GM23338 (cell line): ENCODE results near the gene CDYL. TPM values are rescaled to one million over a fixed set of nuclear protein-coding genes. Genes with fewer than 3 reads are reported as not detected.

Source experiments
- ATAC-seq: fragments of 200-7000 bp; cut with Tn5 transposase; 3 replicates; pipeline ENCODE4 v1.9.1; 2020
- DNase-seq: peaks from one replicate; pipeline ENCODE4 v3.0.0-alpha.2; 2015; ENCODE audit warnings: low spot score
- H2AFZ ChIP-seq: fragments of 200-600 bp; sonication (generic); 2 replicates; pipeline ENCODE4 v1.8.0; 2016; ENCODE audit warnings: antibody characterized with exemption, mild to moderate bottlenecking, moderate library complexity
- H3F3A ChIP-seq: fragments of 200-600 bp; sonication (generic); replicated peaks from 2 replicates; pipeline ENCODE4 v1.8.0; 2017; ENCODE audit warnings: antibody characterized with exemption, mixed run types, low read depth
- H3K27ac ChIP-seq: fragments of 200-600 bp; sonication (generic); 2 replicates; pipeline ENCODE4 v1.6.1; 2016; ENCODE audit warnings: low read depth
- H3K27me3 ChIP-seq: fragments of 200-600 bp; sonication (generic); 2 replicates; pipeline ENCODE4 v1.8.0; 2016; ENCODE audit warnings: mild to moderate bottlenecking, mixed run types, moderate library complexity; ENCODE audit not compliant: insufficient read depth
- H3K36me3 ChIP-seq: fragments of 200-600 bp; sonication (generic); 2 replicates; pipeline ENCODE4 v1.8.0; 2016; ENCODE audit warnings: mild to moderate bottlenecking; ENCODE audit not compliant: insufficient read depth
- H3K4me1 ChIP-seq: fragments of 200-600 bp; sonication (generic); 2 replicates; pipeline ENCODE4 v1.8.0; 2016; ENCODE audit warnings: mild to moderate bottlenecking, moderate library complexity; ENCODE audit not compliant: insufficient read depth
- H3K4me2 ChIP-seq: fragments of 200-600 bp; sonication (generic); 2 replicates; pipeline ENCODE4 v1.7.1; 2017; ENCODE audit warnings: mixed run types
- H3K4me3 ChIP-seq: fragments of 200-600 bp; sonication (generic); 2 replicates; pipeline ENCODE4 v1.6.1; 2016; ENCODE audit warnings: mixed run types
- H3K79me2 ChIP-seq: fragments of 200-600 bp; sonication (generic); replicated peaks from 2 replicates; pipeline ENCODE4 v1.8.0; 2017; ENCODE audit warnings: mild to moderate bottlenecking; ENCODE audit not compliant: insufficient read depth
- H3K9me2 ChIP-seq: fragments of 200-600 bp; sonication (generic); 2 replicates; pipeline ENCODE4 v1.8.0; 2017; ENCODE audit not compliant: insufficient read depth
- H4K20me1 ChIP-seq: fragments of 200-600 bp; sonication (generic); replicated peaks from 2 replicates; pipeline ENCODE4 v1.8.0; 2017; ENCODE audit warnings: mild to moderate bottlenecking; ENCODE audit not compliant: insufficient read depth
- H3K27ac Mint-ChIP-seq: 2 replicates; pipeline ENCODE4 v1.8.0; 2020; ENCODE audit warnings: inconsistent platforms, mild to moderate bottlenecking, moderate library complexity, mixed read lengths
- H3K27me3 Mint-ChIP-seq: 3 replicates; pipeline ENCODE4 v1.8.0; 2022; ENCODE audit warnings: low read depth, mild to moderate bottlenecking, moderate library complexity, mixed read lengths, inconsistent platforms; ENCODE audit not compliant: insufficient read depth, poor library complexity
- H3K36me3 Mint-ChIP-seq: 3 replicates; pipeline ENCODE4 v1.8.0; 2021; ENCODE audit warnings: low read depth, mild to moderate bottlenecking, inconsistent platforms, moderate library complexity, mixed read lengths
- H3K4me1 Mint-ChIP-seq: 3 replicates; pipeline ENCODE4 v1.8.0; 2020; ENCODE audit warnings: mild to moderate bottlenecking, inconsistent platforms, mixed read lengths
- H3K4me3 Mint-ChIP-seq: 3 replicates; pipeline ENCODE4 v1.8.0; 2021; ENCODE audit warnings: moderate library complexity, mild to moderate bottlenecking, inconsistent platforms, mixed read lengths
- H3K9me3 Mint-ChIP-seq: 3 replicates; pipeline ENCODE4 v1.8.0; 2020; ENCODE audit warnings: moderate library complexity, mild to moderate bottlenecking, inconsistent platforms, mixed read lengths
- CREB1 ChIP-seq: fragments of 250-450 bp; sonication (Bioruptor Pico); IDR thresholded peaks from 2 replicates; pipeline ENCODE4 v1.5.0; 2020; ENCODE audit warnings: low read depth, mild to moderate bottlenecking, moderate library complexity
- EZH2 ChIP-seq: fragments of 200-600 bp; sonication (generic); IDR thresholded peaks from one replicate; pipeline ENCODE4 v1.8.0; 2017; ENCODE audit warnings: antibody characterized with exemption, mild to moderate bottlenecking, low read depth; ENCODE audit not compliant: unreplicated experiment
- EZH2phosphoT487 ChIP-seq: fragments of 200-600 bp; sonication (generic); IDR thresholded peaks from one replicate; pipeline ENCODE4 v1.8.1; 2018; ENCODE audit warnings: antibody characterized with exemption; ENCODE audit not compliant: unreplicated experiment
- NANOG ChIP-seq: IDR thresholded peaks from 2 replicates; pipeline ENCODE4 v1.6.1; 2016; ENCODE audit warnings: antibody characterized with exemption, borderline replicate concordance
- POLR2AphosphoS5 ChIP-seq: IDR thresholded peaks from 2 replicates; pipeline ENCODE4 v1.6.1; 2016; ENCODE audit warnings: antibody characterized with exemption, low read depth
- ZNF114 ChIP-seq: fragments of 250-450 bp; sonication (Bioruptor Pico); IDR thresholded peaks from 2 replicates; pipeline ENCODE4 v1.5.0; 2020; ENCODE audit warnings: mild to moderate bottlenecking, moderate library complexity
- ZNF331 ChIP-seq: fragments of 250-450 bp; sonication (Bioruptor Pico); IDR thresholded peaks from 2 replicates; pipeline ENCODE4 v1.5.0; 2020; ENCODE audit warnings: low read depth, mild to moderate bottlenecking, moderate library complexity
- polyA plus RNA-seq: library from polyadenylated mRNA; unstranded; fragments of >200 nt; fragmentation: Nextera tagmentation; extraction: Ambion mirVana; gene quantifications from 2 replicates; pipeline ENCODE4 v1.2.1, GENCODE V29; 2016
- total RNA-seq: library from RNA; depleted of rRNA; stranded (reverse); fragments of >200 nt; shearing (Covaris generic); gene quantifications from 2 replicates; pipeline ENCODE4 v1.2.3, GENCODE V29; 2014
- TF ChIP-seq, protein P1 (sequence below), 2 experiments: fragments of 200-600 bp in 1 of 2; sonication (generic) in 1 of 2; conservative IDR thresholded peaks; 2 replicates each; pipeline versions ENCODE4 v1.5.1 to v1.6.1; 2016 to 2017; ENCODE audit warnings: antibody characterized with exemption in 2 of 2, low read depth in 2 of 2, mild to moderate bottlenecking in 2 of 2, moderate library complexity in 1 of 2
- TF ChIP-seq, protein P2 (sequence below): fragments of 250-450 bp; sonication (Bioruptor Pico); IDR thresholded peaks from 2 replicates; pipeline ENCODE4 v1.5.0; 2020; ENCODE audit warnings: mild to moderate bottlenecking, moderate library complexity
- TF ChIP-seq, protein P3 (sequence below): IDR thresholded peaks from 2 replicates; pipeline ENCODE4 v1.6.1; 2016; ENCODE audit warnings: antibody characterized with exemption
- TF ChIP-seq, protein P4 (sequence below): IDR thresholded peaks from one replicate; pipeline ENCODE4 v1.6.1; 2018; ENCODE audit warnings: antibody characterized with exemption; ENCODE audit not compliant: unreplicated experiment

Gene CDYL
- total and polyA plus RNA-seq, 2 experiments from 2014 or later = 67.2 to 128 TPM

DNA sequence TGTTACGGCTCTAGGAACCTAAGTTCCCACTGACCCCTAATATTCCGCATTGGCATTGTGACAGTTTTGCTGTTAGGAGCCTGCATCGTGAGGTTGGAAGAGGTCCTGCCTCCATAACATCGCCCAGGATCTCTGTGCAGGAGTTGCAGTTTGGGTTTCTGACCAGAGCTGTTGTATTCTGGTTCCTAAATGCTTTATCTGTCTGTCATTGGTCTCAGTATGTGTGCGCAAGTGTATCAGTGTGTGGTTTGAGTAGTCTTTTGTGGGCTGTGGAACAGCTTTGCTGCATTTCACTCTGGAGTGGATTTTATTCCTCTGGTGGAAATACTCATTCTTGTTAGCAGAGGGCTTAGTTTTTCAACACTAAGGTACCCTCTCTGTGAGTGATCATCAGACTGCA lies 95.6 kb downstream of the CDYL start:
- Mint-ChIP-seq H3K27me3 (no peaks in the 10 kb centered on the region), H3K27ac (peak overlapping the region; percentile 50; the same call in 1 of the 2 replicates)
- ATAC-seq = peak; percentile 36

More for the DNA sequence above, 95.6 kb downstream of the CDYL start:
- Histone ChIP-seq H3K36me3 (no peaks in the 10 kb centered on the region), H3K4me1 (peaks cover 22% of the 10 kb centered on the region), H3K4me3 (no peak overlapping the region), H3F3A (no peaks in the 10 kb centered on the region), H3K79me2 (peaks cover 100% of the 10 kb centered on the region), H3K27me3 (no peaks in the 10 kb centered on the region), H4K20me1 (peaks cover 86% of the 10 kb centered on the region), H3K9me2 (no peaks in the 10 kb centered on the region), H3K27ac (no peak overlapping the region), H2AFZ (no peak overlapping the region), H3K4me2 (no peak overlapping the region)
- peaks cover 8% of the 10 kb centered on the region; the same call in 2 of the 3 replicates for H3K36me3 Mint-ChIP-seq
- no peak overlapping the region for H3K4me3 Mint-ChIP-seq
- H3K9me3 Mint-ChIP-seq = no peaks in the 10 kb centered on the region; the same call in 2 of the 3 replicates
- peaks cover 54% of the 10 kb centered on the region for H3K4me1 Mint-ChIP-seq
- DNase-seq = no peak
- TF ChIP-seq, protein P1, sequence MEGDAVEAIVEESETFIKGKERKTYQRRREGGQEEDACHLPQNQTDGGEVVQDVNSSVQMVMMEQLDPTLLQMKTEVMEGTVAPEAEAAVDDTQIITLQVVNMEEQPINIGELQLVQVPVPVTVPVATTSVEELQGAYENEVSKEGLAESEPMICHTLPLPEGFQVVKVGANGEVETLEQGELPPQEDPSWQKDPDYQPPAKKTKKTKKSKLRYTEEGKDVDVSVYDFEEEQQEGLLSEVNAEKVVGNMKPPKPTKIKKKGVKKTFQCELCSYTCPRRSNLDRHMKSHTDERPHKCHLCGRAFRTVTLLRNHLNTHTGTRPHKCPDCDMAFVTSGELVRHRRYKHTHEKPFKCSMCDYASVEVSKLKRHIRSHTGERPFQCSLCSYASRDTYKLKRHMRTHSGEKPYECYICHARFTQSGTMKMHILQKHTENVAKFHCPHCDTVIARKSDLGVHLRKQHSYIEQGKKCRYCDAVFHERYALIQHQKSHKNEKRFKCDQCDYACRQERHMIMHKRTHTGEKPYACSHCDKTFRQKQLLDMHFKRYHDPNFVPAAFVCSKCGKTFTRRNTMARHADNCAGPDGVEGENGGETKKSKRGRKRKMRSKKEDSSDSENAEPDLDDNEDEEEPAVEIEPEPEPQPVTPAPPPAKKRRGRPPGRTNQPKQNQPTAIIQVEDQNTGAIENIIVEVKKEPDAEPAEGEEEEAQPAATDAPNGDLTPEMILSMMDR (conservative IDR thresholded peaks at IDR 0.05; ENCODE audit: low read depth in 2 of 2) = no peak
- no peak for TF ChIP-seq ZNF114 (CRISPR knock-in tag)
- TF ChIP-seq, protein P2, sequence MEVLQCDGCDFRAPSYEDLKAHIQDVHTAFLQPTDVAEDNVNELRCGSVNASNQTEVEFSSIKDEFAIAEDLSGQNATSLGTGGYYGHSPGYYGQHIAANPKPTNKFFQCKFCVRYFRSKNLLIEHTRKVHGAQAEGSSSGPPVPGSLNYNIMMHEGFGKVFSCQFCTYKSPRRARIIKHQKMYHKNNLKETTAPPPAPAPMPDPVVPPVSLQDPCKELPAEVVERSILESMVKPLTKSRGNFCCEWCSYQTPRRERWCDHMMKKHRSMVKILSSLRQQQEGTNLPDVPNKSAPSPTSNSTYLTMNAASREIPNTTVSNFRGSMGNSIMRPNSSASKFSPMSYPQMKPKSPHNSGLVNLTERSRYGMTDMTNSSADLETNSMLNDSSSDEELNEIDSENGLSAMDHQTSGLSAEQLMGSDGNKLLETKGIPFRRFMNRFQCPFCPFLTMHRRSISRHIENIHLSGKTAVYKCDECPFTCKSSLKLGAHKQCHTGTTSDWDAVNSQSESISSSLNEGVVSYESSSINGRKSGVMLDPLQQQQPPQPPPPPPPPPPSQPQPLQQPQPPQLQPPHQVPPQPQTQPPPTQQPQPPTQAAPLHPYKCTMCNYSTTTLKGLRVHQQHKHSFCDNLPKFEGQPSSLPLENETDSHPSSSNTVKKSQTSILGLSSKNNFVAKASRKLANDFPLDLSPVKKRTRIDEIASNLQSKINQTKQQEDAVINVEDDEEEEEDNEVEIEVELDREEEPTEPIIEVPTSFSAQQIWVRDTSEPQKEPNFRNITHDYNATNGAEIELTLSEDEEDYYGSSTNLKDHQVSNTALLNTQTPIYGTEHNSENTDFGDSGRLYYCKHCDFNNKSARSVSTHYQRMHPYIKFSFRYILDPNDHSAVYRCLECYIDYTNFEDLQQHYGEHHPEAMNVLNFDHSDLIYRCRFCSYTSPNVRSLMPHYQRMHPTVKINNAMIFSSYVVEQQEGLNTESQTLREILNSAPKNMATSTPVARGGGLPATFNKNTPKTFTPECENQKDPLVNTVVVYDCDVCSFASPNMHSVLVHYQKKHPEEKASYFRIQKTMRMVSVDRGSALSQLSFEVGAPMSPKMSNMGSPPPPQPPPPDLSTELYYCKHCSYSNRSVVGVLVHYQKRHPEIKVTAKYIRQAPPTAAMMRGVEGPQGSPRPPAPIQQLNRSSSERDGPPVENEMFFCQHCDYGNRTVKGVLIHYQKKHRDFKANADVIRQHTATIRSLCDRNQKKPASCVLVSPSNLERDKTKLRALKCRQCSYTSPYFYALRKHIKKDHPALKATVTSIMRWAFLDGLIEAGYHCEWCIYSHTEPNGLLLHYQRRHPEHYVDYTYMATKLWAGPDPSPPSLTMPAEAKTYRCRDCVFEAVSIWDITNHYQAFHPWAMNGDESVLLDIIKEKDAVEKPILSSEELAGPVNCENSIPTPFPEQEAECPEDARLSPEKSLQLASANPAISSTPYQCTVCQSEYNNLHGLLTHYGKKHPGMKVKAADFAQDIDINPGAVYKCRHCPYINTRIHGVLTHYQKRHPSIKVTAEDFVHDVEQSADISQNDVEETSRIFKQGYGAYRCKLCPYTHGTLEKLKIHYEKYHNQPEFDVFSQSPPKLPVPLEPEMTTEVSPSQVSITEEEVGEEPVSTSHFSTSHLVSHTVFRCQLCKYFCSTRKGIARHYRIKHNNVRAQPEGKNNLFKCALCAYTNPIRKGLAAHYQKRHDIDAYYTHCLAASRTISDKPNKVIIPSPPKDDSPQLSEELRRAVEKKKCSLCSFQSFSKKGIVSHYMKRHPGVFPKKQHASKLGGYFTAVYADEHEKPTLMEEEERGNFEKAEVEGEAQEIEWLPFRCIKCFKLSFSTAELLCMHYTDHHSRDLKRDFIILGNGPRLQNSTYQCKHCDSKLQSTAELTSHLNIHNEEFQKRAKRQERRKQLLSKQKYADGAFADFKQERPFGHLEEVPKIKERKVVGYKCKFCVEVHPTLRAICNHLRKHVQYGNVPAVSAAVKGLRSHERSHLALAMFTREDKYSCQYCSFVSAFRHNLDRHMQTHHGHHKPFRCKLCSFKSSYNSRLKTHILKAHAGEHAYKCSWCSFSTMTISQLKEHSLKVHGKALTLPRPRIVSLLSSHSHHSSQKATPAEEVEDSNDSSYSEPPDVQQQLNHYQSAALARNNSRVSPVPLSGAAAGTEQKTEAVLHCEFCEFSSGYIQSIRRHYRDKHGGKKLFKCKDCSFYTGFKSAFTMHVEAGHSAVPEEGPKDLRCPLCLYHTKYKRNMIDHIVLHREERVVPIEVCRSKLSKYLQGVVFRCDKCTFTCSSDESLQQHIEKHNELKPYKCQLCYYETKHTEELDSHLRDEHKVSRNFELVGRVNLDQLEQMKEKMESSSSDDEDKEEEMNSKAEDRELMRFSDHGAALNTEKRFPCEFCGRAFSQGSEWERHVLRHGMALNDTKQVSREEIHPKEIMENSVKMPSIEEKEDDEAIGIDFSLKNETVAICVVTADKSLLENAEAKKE = no peak
- no peak for TF ChIP-seq NANOG
- TF ChIP-seq EZH2 = no peak
- TF ChIP-seq, protein P3, sequence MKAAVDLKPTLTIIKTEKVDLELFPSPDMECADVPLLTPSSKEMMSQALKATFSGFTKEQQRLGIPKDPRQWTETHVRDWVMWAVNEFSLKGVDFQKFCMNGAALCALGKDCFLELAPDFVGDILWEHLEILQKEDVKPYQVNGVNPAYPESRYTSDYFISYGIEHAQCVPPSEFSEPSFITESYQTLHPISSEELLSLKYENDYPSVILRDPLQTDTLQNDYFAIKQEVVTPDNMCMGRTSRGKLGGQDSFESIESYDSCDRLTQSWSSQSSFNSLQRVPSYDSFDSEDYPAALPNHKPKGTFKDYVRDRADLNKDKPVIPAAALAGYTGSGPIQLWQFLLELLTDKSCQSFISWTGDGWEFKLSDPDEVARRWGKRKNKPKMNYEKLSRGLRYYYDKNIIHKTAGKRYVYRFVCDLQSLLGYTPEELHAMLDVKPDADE = no peak
- TF ChIP-seq CREB1 = no peak
- TF ChIP-seq POLR2AphosphoS5 = no peak
- TF ChIP-seq ZNF331 (CRISPR knock-in tag) = no peak
- TF ChIP-seq EZH2phosphoT487 = no peak
- TF ChIP-seq, protein P4, sequence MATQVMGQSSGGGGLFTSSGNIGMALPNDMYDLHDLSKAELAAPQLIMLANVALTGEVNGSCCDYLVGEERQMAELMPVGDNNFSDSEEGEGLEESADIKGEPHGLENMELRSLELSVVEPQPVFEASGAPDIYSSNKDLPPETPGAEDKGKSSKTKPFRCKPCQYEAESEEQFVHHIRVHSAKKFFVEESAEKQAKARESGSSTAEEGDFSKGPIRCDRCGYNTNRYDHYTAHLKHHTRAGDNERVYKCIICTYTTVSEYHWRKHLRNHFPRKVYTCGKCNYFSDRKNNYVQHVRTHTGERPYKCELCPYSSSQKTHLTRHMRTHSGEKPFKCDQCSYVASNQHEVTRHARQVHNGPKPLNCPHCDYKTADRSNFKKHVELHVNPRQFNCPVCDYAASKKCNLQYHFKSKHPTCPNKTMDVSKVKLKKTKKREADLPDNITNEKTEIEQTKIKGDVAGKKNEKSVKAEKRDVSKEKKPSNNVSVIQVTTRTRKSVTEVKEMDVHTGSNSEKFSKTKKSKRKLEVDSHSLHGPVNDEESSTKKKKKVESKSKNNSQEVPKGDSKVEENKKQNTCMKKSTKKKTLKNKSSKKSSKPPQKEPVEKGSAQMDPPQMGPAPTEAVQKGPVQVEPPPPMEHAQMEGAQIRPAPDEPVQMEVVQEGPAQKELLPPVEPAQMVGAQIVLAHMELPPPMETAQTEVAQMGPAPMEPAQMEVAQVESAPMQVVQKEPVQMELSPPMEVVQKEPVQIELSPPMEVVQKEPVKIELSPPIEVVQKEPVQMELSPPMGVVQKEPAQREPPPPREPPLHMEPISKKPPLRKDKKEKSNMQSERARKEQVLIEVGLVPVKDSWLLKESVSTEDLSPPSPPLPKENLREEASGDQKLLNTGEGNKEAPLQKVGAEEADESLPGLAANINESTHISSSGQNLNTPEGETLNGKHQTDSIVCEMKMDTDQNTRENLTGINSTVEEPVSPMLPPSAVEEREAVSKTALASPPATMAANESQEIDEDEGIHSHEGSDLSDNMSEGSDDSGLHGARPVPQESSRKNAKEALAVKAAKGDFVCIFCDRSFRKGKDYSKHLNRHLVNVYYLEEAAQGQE = no peak
